ENCODE data around the gene RTN4. TPM values are rescaled to one million over a fixed set of nuclear protein-coding genes. Genes with fewer than 3 reads are reported as not detected.

The RTN4 gene
- polyA plus RNA-seq, 1 donor (not counting 4 experiments of a cell fraction or from before 2014, with no cell fraction given): 406 TPM

- FAIRE-seq: no peak
- Histone ChIP-seq H3K27ac (ENCODE audit: control insufficient read depth, insufficient read depth, low read length) (no peak overlapping the region), H2AFZ (ENCODE audit: control insufficient read depth, low read length) (no peak overlapping the region), H3K4me2 (ENCODE audit: control insufficient read depth, extremely low read depth, insufficient read depth, low read depth, low read length) (no peak overlapping the region), H3K4me3 (ENCODE audit: control insufficient read depth in 2 of 3, extremely low read depth in 1 of 3, insufficient read depth in 2 of 3, low read depth in 1 of 3, low read length in 3 of 3) (no peak overlapping the region), H3K9ac (ENCODE audit: control insufficient read depth, extremely low read depth, insufficient read depth, low read length) (no peak overlapping the region), H3K79me2 (ENCODE audit: control insufficient read depth, insufficient read depth, low read length) (peaks cover 15% of the 10 kb centered on the region), H4K20me1 (ENCODE audit: control insufficient read depth, extremely low read depth, insufficient read depth, low read length) (no peaks in the 10 kb centered on the region), H3K36me3 (ENCODE audit: control insufficient read depth in 2 of 2, extremely low read depth in 1 of 2, insufficient read depth in 2 of 2, low read length in 2 of 2) (peaks cover 13 to 21% of the 10 kb centered on the region in 2 experiments), H3K4me1 (ENCODE audit: control insufficient read depth, extremely low read depth, insufficient read depth, low read length) (peaks cover 20% of the 10 kb centered on the region), H3K27me3 (ENCODE audit: control insufficient read depth, extremely low read depth, insufficient read depth, low read length) (no peaks in the 10 kb centered on the region), H3K9me1 (ENCODE audit: control insufficient read depth, extremely low read depth, insufficient read depth, low read length) (no peaks in the 10 kb centered on the region), H3K9me3 (ENCODE audit: control insufficient read depth, low read depth, low read length) (no peaks in the 10 kb centered on the region)
- no peak for DNase-seq (ENCODE audit: low read depth, low spot score)
- no peak for TF ChIP-seq EZH2 (IDR thresholded peaks at IDR 0.05; ENCODE audit: low read length)
- dilution Hi-C loops (cut with MboI; ENCODE audit: extremely low pct_ligation_motif_present, low sequenced_read_pairs): no loop called here
Measured at GRCh38 chr2:54969295-54969939, 80.8 kb downstream of the RTN4 start.

DNA sequence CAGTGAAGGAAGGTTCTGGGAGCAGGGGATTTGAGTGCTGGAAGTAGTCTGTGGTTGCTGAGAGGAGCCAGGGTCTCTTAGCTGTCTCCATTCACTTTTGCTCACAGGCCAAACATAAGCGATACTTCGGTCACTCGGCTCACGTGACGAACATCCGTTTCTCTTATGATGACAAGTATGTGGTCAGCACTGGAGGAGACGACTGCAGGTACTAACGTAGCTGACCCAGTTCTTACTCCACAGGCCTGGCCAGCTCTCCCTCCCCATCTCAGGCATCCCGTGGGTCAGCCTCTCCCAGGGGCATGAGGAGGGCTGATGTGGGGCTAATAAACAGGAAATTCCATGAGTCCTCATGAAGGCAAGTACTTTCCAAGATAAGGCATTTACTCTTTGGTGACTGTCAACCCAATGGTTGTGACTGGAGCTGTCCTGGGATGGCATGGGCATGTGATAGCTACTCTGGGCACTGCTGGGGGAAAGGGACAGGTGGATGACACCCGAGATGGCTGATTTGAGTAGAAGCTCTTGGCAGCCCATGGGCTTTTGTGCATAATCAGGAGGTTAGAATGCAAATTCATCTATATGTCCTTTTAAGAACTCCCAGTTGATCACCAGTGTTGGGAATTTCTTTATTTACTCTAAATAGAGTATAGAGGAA lies 81.6 kb downstream of the RTN4 start:
- H3K36me3 ChIP-seq (ENCODE audit: control insufficient read depth in 2 of 2, extremely low read depth in 1 of 2, insufficient read depth in 2 of 2, low read length in 2 of 2): peaks cover 11 to 21% of the 10 kb centered on the region in 2 experiments
- FAIRE-seq: no peak
- H3K4me1 ChIP-seq (ENCODE audit: control insufficient read depth, extremely low read depth, insufficient read depth, low read length): peaks cover 20% of the 10 kb centered on the region
- no peak overlapping the region for H3K4me3 ChIP-seq (ENCODE audit: control insufficient read depth in 2 of 3, extremely low read depth in 1 of 3, insufficient read depth in 2 of 3, low read depth in 1 of 3, low read length in 3 of 3)
- H3K27ac ChIP-seq (ENCODE audit: control insufficient read depth, insufficient read depth, low read length): no peak overlapping the region
- dilution Hi-C loops (cut with MboI; ENCODE audit: extremely low pct_ligation_motif_present, low sequenced_read_pairs): no loop called here
- H3K79me2 ChIP-seq (ENCODE audit: control insufficient read depth, insufficient read depth, low read length): peaks cover 9% of the 10 kb centered on the region
- H4K20me1 ChIP-seq (ENCODE audit: control insufficient read depth, extremely low read depth, insufficient read depth, low read length): no peaks in the 10 kb centered on the region
- H2AFZ ChIP-seq (ENCODE audit: control insufficient read depth, low read length): no peak overlapping the region
- H3K9ac ChIP-seq (ENCODE audit: control insufficient read depth, extremely low read depth, insufficient read depth, low read length): no peak overlapping the region
- no peaks in the 10 kb centered on the region for H3K27me3 ChIP-seq (ENCODE audit: control insufficient read depth, extremely low read depth, insufficient read depth, low read length)
- DNase-seq (ENCODE audit: low read depth, low spot score): no peak
- H3K9me3 ChIP-seq (ENCODE audit: control insufficient read depth, low read depth, low read length): no peaks in the 10 kb centered on the region
- no peaks in the 10 kb centered on the region for H3K9me1 ChIP-seq (ENCODE audit: control insufficient read depth, extremely low read depth, insufficient read depth, low read length)
- H3K4me2 ChIP-seq (ENCODE audit: control insufficient read depth, extremely low read depth, insufficient read depth, low read depth, low read length): no peak overlapping the region
- no peak for TF ChIP-seq EZH2 (IDR thresholded peaks at IDR 0.05; ENCODE audit: low read length)
- TF ChIP-seq, protein P1, sequence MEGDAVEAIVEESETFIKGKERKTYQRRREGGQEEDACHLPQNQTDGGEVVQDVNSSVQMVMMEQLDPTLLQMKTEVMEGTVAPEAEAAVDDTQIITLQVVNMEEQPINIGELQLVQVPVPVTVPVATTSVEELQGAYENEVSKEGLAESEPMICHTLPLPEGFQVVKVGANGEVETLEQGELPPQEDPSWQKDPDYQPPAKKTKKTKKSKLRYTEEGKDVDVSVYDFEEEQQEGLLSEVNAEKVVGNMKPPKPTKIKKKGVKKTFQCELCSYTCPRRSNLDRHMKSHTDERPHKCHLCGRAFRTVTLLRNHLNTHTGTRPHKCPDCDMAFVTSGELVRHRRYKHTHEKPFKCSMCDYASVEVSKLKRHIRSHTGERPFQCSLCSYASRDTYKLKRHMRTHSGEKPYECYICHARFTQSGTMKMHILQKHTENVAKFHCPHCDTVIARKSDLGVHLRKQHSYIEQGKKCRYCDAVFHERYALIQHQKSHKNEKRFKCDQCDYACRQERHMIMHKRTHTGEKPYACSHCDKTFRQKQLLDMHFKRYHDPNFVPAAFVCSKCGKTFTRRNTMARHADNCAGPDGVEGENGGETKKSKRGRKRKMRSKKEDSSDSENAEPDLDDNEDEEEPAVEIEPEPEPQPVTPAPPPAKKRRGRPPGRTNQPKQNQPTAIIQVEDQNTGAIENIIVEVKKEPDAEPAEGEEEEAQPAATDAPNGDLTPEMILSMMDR (optimal IDR thresholded peaks at IDR 0.05 in 1 of 3, IDR thresholded peaks at IDR 0.05 in 1 of 3, conservative IDR thresholded peaks at IDR 0.05 in 1 of 3; ENCODE audit: extremely low read depth in 1 of 3, insufficient read depth in 2 of 3, low read length in 3 of 3): no peak
